ENCODE results near the gene CHST11.

Gene CHST11

GRCh38 chr12:104657726-104658484 is 201.2 kb downstream of the CHST11 start:
- no peak overlapping the region for H3K27ac ChIP-seq (ENCODE audit: low read depth, low read length)
- no peak overlapping the region for H3K4me3 ChIP-seq (ENCODE audit: low read depth in 1 of 2, low read length in 2 of 2)
- no peaks in the 10 kb centered on the region for H3K36me3 ChIP-seq (ENCODE audit: insufficient read depth, low read length)
- no peaks in the 10 kb centered on the region for H3K9me3 ChIP-seq (ENCODE audit: low read length)
- no peaks in the 10 kb centered on the region for H3K27me3 ChIP-seq (ENCODE audit: control insufficient read depth in 1 of 2, insufficient read depth in 2 of 2, low read length in 2 of 2)
- H3K9ac ChIP-seq (ENCODE audit: low read length): no peak overlapping the region
- H3K4me1 ChIP-seq (ENCODE audit: insufficient read depth, low read length): no peaks in the 10 kb centered on the region

GRCh38 chr12:104659058-104659457 is 202.3 kb downstream of the CHST11 start:
- H3K27ac ChIP-seq (ENCODE audit: low read depth, low read length): no peak overlapping the region
- no peaks in the 10 kb centered on the region for H3K36me3 ChIP-seq (ENCODE audit: insufficient read depth, low read length)
- no peaks in the 10 kb centered on the region for H3K9me3 ChIP-seq (ENCODE audit: low read length)
- no peaks in the 10 kb centered on the region for H3K27me3 ChIP-seq (ENCODE audit: control insufficient read depth in 1 of 2, insufficient read depth in 2 of 2, low read length in 2 of 2)
- H3K4me1 ChIP-seq (ENCODE audit: insufficient read depth, low read length): peaks cover 6% of the 10 kb centered on the region
- no peak overlapping the region for H3K4me3 ChIP-seq (ENCODE audit: low read depth in 1 of 2, low read length in 2 of 2)
- H3K9ac ChIP-seq (ENCODE audit: low read length): no peak overlapping the region

GRCh38 chr12:104662203-104662602 is 205.5 kb downstream of the CHST11 start:
- no peak overlapping the region for H3K9ac ChIP-seq (ENCODE audit: low read length)
- no peaks in the 10 kb centered on the region for H3K27me3 ChIP-seq (ENCODE audit: control insufficient read depth in 1 of 2, insufficient read depth in 2 of 2, low read length in 2 of 2)
- no peaks in the 10 kb centered on the region for H3K9me3 ChIP-seq (ENCODE audit: low read length)
- H3K36me3 ChIP-seq (ENCODE audit: insufficient read depth, low read length): no peaks in the 10 kb centered on the region
- no peak overlapping the region for H3K4me3 ChIP-seq (ENCODE audit: low read depth in 1 of 2, low read length in 2 of 2)
- no peak overlapping the region for H3K27ac ChIP-seq (ENCODE audit: low read depth, low read length)
- H3K4me1 ChIP-seq (ENCODE audit: insufficient read depth, low read length): peaks cover 30% of the 10 kb centered on the region

- no peak overlapping the region for H3K4me3 ChIP-seq (ENCODE audit: low read depth in 1 of 2, low read length in 2 of 2)
- no peaks in the 10 kb centered on the region for H3K9me3 ChIP-seq (ENCODE audit: low read length)
- no peaks in the 10 kb centered on the region for H3K27me3 ChIP-seq (ENCODE audit: control insufficient read depth in 1 of 2, insufficient read depth in 2 of 2, low read length in 2 of 2)
- no peak overlapping the region for H3K27ac ChIP-seq (ENCODE audit: low read depth, low read length)
- H3K4me1 ChIP-seq (ENCODE audit: insufficient read depth, low read length): peaks cover 37% of the 10 kb centered on the region
- no peak overlapping the region for H3K9ac ChIP-seq (ENCODE audit: low read length)
- no peaks in the 10 kb centered on the region for H3K36me3 ChIP-seq (ENCODE audit: insufficient read depth, low read length)
Measured at GRCh38 chr12:104662908-104663307, 206.2 kb downstream of the CHST11 start.

- Histone ChIP-seq H3K27ac (ENCODE audit: low read depth, low read length) (peak overlapping the region; percentile 17), H3K9ac (ENCODE audit: low read length) (no peak overlapping the region), H3K4me1 (ENCODE audit: insufficient read depth, low read length) (peaks cover 52% of the 10 kb centered on the region), H3K36me3 (ENCODE audit: insufficient read depth, low read length) (no peaks in the 10 kb centered on the region), H3K4me3 (ENCODE audit: low read depth in 1 of 2, low read length in 2 of 2) (no peak overlapping the region), H3K27me3 (ENCODE audit: control insufficient read depth in 1 of 2, insufficient read depth in 2 of 2, low read length in 2 of 2) (no peaks in the 10 kb centered on the region), H3K9me3 (ENCODE audit: low read length) (no peaks in the 10 kb centered on the region)
Measured at GRCh38 chr12:104664351-104664750, 207.6 kb downstream of the CHST11 start.

GRCh38 chr12:104665296-104665695 is 208.5 kb downstream of the CHST11 start:
- Histone ChIP-seq H3K4me3 (ENCODE audit: low read depth in 1 of 2, low read length in 2 of 2) (no peak overlapping the region), H3K9me3 (ENCODE audit: low read length) (no peaks in the 10 kb centered on the region), H3K27ac (ENCODE audit: low read depth, low read length) (peak overlapping the region; percentile 16), H3K27me3 (ENCODE audit: control insufficient read depth in 1 of 2, insufficient read depth in 2 of 2, low read length in 2 of 2) (no peaks in the 10 kb centered on the region), H3K36me3 (ENCODE audit: insufficient read depth, low read length) (no peaks in the 10 kb centered on the region), H3K9ac (ENCODE audit: low read length) (no peak overlapping the region), H3K4me1 (ENCODE audit: insufficient read depth, low read length) (peaks cover 61% of the 10 kb centered on the region)

GRCh38 chr12:104667139-104667538 is 210.4 kb downstream of the CHST11 start:
- Histone ChIP-seq H3K4me3 (ENCODE audit: low read depth in 1 of 2, low read length in 2 of 2) (no peak overlapping the region), H3K9ac (ENCODE audit: low read length) (no peak overlapping the region), H3K27me3 (ENCODE audit: control insufficient read depth in 1 of 2, insufficient read depth in 2 of 2, low read length in 2 of 2) (no peaks in the 10 kb centered on the region), H3K4me1 (ENCODE audit: insufficient read depth, low read length) (peaks cover 80% of the 10 kb centered on the region), H3K27ac (ENCODE audit: low read depth, low read length) (peak overlapping the region; percentile 84), H3K9me3 (ENCODE audit: low read length) (no peaks in the 10 kb centered on the region), H3K36me3 (ENCODE audit: insufficient read depth, low read length) (no peaks in the 10 kb centered on the region)

- Histone ChIP-seq H3K9ac (ENCODE audit: low read length) (no peak overlapping the region), H3K9me3 (ENCODE audit: low read length) (no peaks in the 10 kb centered on the region), H3K27me3 (ENCODE audit: control insufficient read depth in 1 of 2, insufficient read depth in 2 of 2, low read length in 2 of 2) (no peaks in the 10 kb centered on the region), H3K36me3 (ENCODE audit: insufficient read depth, low read length) (no peaks in the 10 kb centered on the region), H3K4me1 (ENCODE audit: insufficient read depth, low read length) (peaks cover 91% of the 10 kb centered on the region), H3K27ac (ENCODE audit: low read depth, low read length) (peak overlapping the region; percentile 84), H3K4me3 (ENCODE audit: low read depth in 1 of 2, low read length in 2 of 2) (peak overlapping the region in 1 of 2 donors; percentile 14)
Measured at GRCh38 chr12:104668274-104668718, 211.5 kb downstream of the CHST11 start.

GRCh38 chr12:104669089-104669721 is 212.5 kb downstream of the CHST11 start:
- H3K4me3 ChIP-seq (ENCODE audit: low read depth in 1 of 2, low read length in 2 of 2): peak overlapping the region in 1 of 2 donors; percentile 30
- no peaks in the 10 kb centered on the region for H3K9me3 ChIP-seq (ENCODE audit: low read length)
- H3K27ac ChIP-seq (ENCODE audit: low read depth, low read length): peak overlapping the region; percentile 84
- no peaks in the 10 kb centered on the region for H3K36me3 ChIP-seq (ENCODE audit: insufficient read depth, low read length)
- H3K9ac ChIP-seq (ENCODE audit: low read length): no peak overlapping the region
- peaks cover 93% of the 10 kb centered on the region for H3K4me1 ChIP-seq (ENCODE audit: insufficient read depth, low read length)
- no peaks in the 10 kb centered on the region for H3K27me3 ChIP-seq (ENCODE audit: control insufficient read depth in 1 of 2, insufficient read depth in 2 of 2, low read length in 2 of 2)

- H3K36me3 ChIP-seq (ENCODE audit: insufficient read depth, low read length): no peaks in the 10 kb centered on the region
- peak overlapping the region; percentile 84 for H3K27ac ChIP-seq (ENCODE audit: low read depth, low read length)
- H3K4me3 ChIP-seq (ENCODE audit: low read depth in 1 of 2, low read length in 2 of 2): peak overlapping the region in 1 of 2 donors; percentile 30
- H3K27me3 ChIP-seq (ENCODE audit: control insufficient read depth in 1 of 2, insufficient read depth in 2 of 2, low read length in 2 of 2): no peaks in the 10 kb centered on the region
- H3K9me3 ChIP-seq (ENCODE audit: low read length): no peaks in the 10 kb centered on the region
- no peak overlapping the region for H3K9ac ChIP-seq (ENCODE audit: low read length)
- H3K4me1 ChIP-seq (ENCODE audit: insufficient read depth, low read length): peaks cover 89% of the 10 kb centered on the region
Measured at GRCh38 chr12:104669851-104670337, 213.1 kb downstream of the CHST11 start.

GRCh38 chr12:104670439-104671408 is 214.0 kb downstream of the CHST11 start:
- Histone ChIP-seq H3K4me1 (ENCODE audit: insufficient read depth, low read length) (peaks cover 83% of the 10 kb centered on the region), H3K36me3 (ENCODE audit: insufficient read depth, low read length) (no peaks in the 10 kb centered on the region), H3K9ac (ENCODE audit: low read length) (no peak overlapping the region), H3K4me3 (ENCODE audit: low read depth in 1 of 2, low read length in 2 of 2) (no peak overlapping the region), H3K9me3 (ENCODE audit: low read length) (no peaks in the 10 kb centered on the region), H3K27me3 (ENCODE audit: control insufficient read depth in 1 of 2, insufficient read depth in 2 of 2, low read length in 2 of 2) (no peaks in the 10 kb centered on the region), H3K27ac (ENCODE audit: low read depth, low read length) (peak overlapping the region; percentile 31)
